ES-I3 (cell line): Measurements from ENCODE around the gene ANKDD1B.

Experiments
- H3K36me3 ChIP-seq: 2 replicates; pipeline ENCODE4 v1.6.1; 2013; ENCODE audit warnings: mild to moderate bottlenecking, low read length, control low read depth, moderate library complexity; ENCODE audit not compliant: insufficient read depth
- H3K4me1 ChIP-seq: 2 replicates; pipeline ENCODE4 v1.6.1; 2013; ENCODE audit warnings: mild to moderate bottlenecking, control low read depth, low read length; ENCODE audit not compliant: insufficient read depth
- H3K9ac ChIP-seq: 2 replicates; pipeline ENCODE4 v1.6.1; 2013; ENCODE audit warnings: low read depth, mild to moderate bottlenecking, low read length, moderate library complexity
- H3K9me3 ChIP-seq: 2 replicates; pipeline ENCODE4 v1.6.1; 2013; ENCODE audit warnings: mild to moderate bottlenecking, low read length, moderate library complexity; ENCODE audit not compliant: control insufficient read depth, insufficient read depth

The ANKDD1B gene

GRCh38 chr5:75626959-75627358 is 15.7 kb downstream of the ANKDD1B start:
- Histone ChIP-seq H3K9ac (no peak overlapping the region), H3K36me3 (no peaks in the 10 kb centered on the region), H3K9me3 (no peaks in the 10 kb centered on the region), H3K4me1 (peaks cover 4% of the 10 kb centered on the region; the same call in 1 of the 2 replicates)

- H3K9ac ChIP-seq, result no peak overlapping the region
- H3K4me1 ChIP-seq, result peaks cover 4% of the 10 kb centered on the region; the same call in 1 of the 2 replicates
- H3K9me3 ChIP-seq, result no peaks in the 10 kb centered on the region
- no peaks in the 10 kb centered on the region for H3K36me3 ChIP-seq
Observed at GRCh38 chr5:75627801-75628200, 16.5 kb downstream of the ANKDD1B start.

- H3K9me3 ChIP-seq, result no peaks in the 10 kb centered on the region
- no peak overlapping the region for H3K9ac ChIP-seq
- no peaks in the 10 kb centered on the region for H3K36me3 ChIP-seq
- no peaks in the 10 kb centered on the region for H3K4me1 ChIP-seq
Observed at GRCh38 chr5:75630875-75631274, 19.6 kb downstream of the ANKDD1B start.

GRCh38 chr5:75632321-75632720 is 21.1 kb downstream of the ANKDD1B start:
- no peak overlapping the region for H3K9ac ChIP-seq
- no peaks in the 10 kb centered on the region for H3K4me1 ChIP-seq
- H3K9me3 ChIP-seq, result no peaks in the 10 kb centered on the region
- H3K36me3 ChIP-seq, result no peaks in the 10 kb centered on the region

- Histone ChIP-seq H3K4me1 (no peaks in the 10 kb centered on the region), H3K36me3 (no peaks in the 10 kb centered on the region)
Observed at GRCh38 chr5:75637949-75638348, 26.7 kb downstream of the ANKDD1B start.

GRCh38 chr5:75639535-75640311 is 28.5 kb downstream of the ANKDD1B start:
- H3K36me3 ChIP-seq, result no peaks in the 10 kb centered on the region
- no peaks in the 10 kb centered on the region for H3K4me1 ChIP-seq
- no peak overlapping the region for H3K9ac ChIP-seq
- no peaks in the 10 kb centered on the region for H3K9me3 ChIP-seq

More at GRCh38 chr5:75637949-75638348, 26.7 kb downstream of the ANKDD1B start:
- no peak overlapping the region for H3K9ac ChIP-seq
- H3K9me3 ChIP-seq, result no peaks in the 10 kb centered on the region

GRCh38 chr5:75640395-75640794 is 29.1 kb downstream of the ANKDD1B start:
- Histone ChIP-seq H3K36me3 (no peaks in the 10 kb centered on the region), H3K4me1 (no peaks in the 10 kb centered on the region), H3K9ac (no peak overlapping the region), H3K9me3 (no peaks in the 10 kb centered on the region)

GRCh38 chr5:75640826-75641225 is 29.6 kb downstream of the ANKDD1B start:
- Histone ChIP-seq H3K4me1 (no peaks in the 10 kb centered on the region), H3K9ac (no peak overlapping the region), H3K9me3 (no peaks in the 10 kb centered on the region), H3K36me3 (no peaks in the 10 kb centered on the region)

GRCh38 chr5:75648712-75649111 is 37.5 kb downstream of the ANKDD1B start:
- Histone ChIP-seq H3K9me3 (no peaks in the 10 kb centered on the region), H3K36me3 (no peaks in the 10 kb centered on the region), H3K9ac (no peak overlapping the region), H3K4me1 (no peaks in the 10 kb centered on the region; the same call in 1 of the 2 replicates)

GRCh38 chr5:75651575-75652238 is 40.5 kb downstream of the ANKDD1B start:
- Histone ChIP-seq H3K9me3 (no peaks in the 10 kb centered on the region), H3K36me3 (no peaks in the 10 kb centered on the region), H3K4me1 (peaks cover 2% of the 10 kb centered on the region; the same call in 1 of the 2 replicates), H3K9ac (no peak overlapping the region)

GRCh38 chr5:75653521-75653920 is 42.3 kb downstream of the ANKDD1B start:
- Histone ChIP-seq H3K9me3 (no peaks in the 10 kb centered on the region), H3K9ac (no peak overlapping the region), H3K4me1 (peaks cover 5% of the 10 kb centered on the region; the same call in 1 of the 2 replicates)

GRCh38 chr5:75654693-75655295 is 43.5 kb downstream of the ANKDD1B start:
- peaks cover 5% of the 10 kb centered on the region; the same call in 1 of the 2 replicates for H3K4me1 ChIP-seq
- H3K36me3 ChIP-seq, result no peaks in the 10 kb centered on the region
- H3K9ac ChIP-seq, result no peak overlapping the region; the same call in 1 of the 2 replicates
- no peaks in the 10 kb centered on the region for H3K9me3 ChIP-seq

More at GRCh38 chr5:75653521-75653920, 42.3 kb downstream of the ANKDD1B start:
- H3K36me3 ChIP-seq, result no peaks in the 10 kb centered on the region

- H3K4me1 ChIP-seq, result peaks cover 5% of the 10 kb centered on the region; the same call in 1 of the 2 replicates
- no peaks in the 10 kb centered on the region for H3K9me3 ChIP-seq
- no peak overlapping the region for H3K9ac ChIP-seq
- H3K36me3 ChIP-seq, result no peaks in the 10 kb centered on the region
Observed at GRCh38 chr5:75656311-75657003, 45.2 kb downstream of the ANKDD1B start.

- Histone ChIP-seq H3K4me1 (peaks cover 5% of the 10 kb centered on the region; the same call in 1 of the 2 replicates), H3K9me3 (no peaks in the 10 kb centered on the region), H3K9ac (no peak overlapping the region)
Observed at GRCh38 chr5:75659791-75660450, 48.7 kb downstream of the ANKDD1B start.

More at GRCh38 chr5:75659791-75660450, 48.7 kb downstream of the ANKDD1B start:
- H3K36me3 ChIP-seq, result no peaks in the 10 kb centered on the region
